Left ventricle myocardium inferior (tissue), 1 donor: ENCODE measurements around the gene HCK. TPM values are rescaled to one million over a fixed set of nuclear protein-coding genes. Genes with fewer than 3 reads are reported as not detected.

ENCODE experiments used
- DNase-seq: peaks from one replicate; pipeline ENCODE4 v3.0.0-alpha.2; 2020
- H3K27ac ChIP-seq: fragments of 200-600 bp; replicated peaks from 2 replicates; pipeline ENCODE4 v1.8.0; 2021
- H3K27me3 ChIP-seq: fragments of 200-600 bp; 2 replicates; pipeline ENCODE4 v1.8.0; 2021; ENCODE audit warnings: low read depth
- H3K36me3 ChIP-seq: fragments of 200-600 bp; 2 replicates; pipeline ENCODE4 v1.8.0; 2021
- H3K4me1 ChIP-seq: fragments of 200-600 bp; 2 replicates; pipeline ENCODE4 v1.8.0; 2021
- H3K4me3 ChIP-seq: fragments of 200-600 bp; 2 replicates; pipeline ENCODE4 v1.8.0; 2021; ENCODE audit warnings: mild to moderate bottlenecking, moderate library complexity
- H3K9me3 ChIP-seq: fragments of 200-600 bp; replicated peaks from 2 replicates; pipeline ENCODE4 v1.8.0; 2021
- intact Hi-C: fragments of 100-400 bp; cut with micrococcal nuclease; formaldehyde crosslinking; loops from one replicate; pipeline ENCODE4 v1.11.0; 2022
- total RNA-seq: library from RNA; stranded (reverse); fragmentation: NEBNext Ultra II Directional; extraction: Animal tissue kit (Norgen Biotek cat#: 25700); gene quantifications from one replicate; pipeline ENCODE4 v1.2.1, GENCODE V29; 2021
- TF ChIP-seq, protein P1 (sequence below): fragments of 200-600 bp; IDR thresholded peaks from 2 replicates; pipeline ENCODE4 v1.8.0; 2021; ENCODE audit warnings: antibody characterized with exemption, mild to moderate bottlenecking, borderline replicate concordance
- donor health status: DM: no; HTN: yes; CAD: no; lungs with severe emphysema.

The HCK gene
- total RNA-seq, 1 donor from 2014 or later = 4.3 TPM

DNA sequence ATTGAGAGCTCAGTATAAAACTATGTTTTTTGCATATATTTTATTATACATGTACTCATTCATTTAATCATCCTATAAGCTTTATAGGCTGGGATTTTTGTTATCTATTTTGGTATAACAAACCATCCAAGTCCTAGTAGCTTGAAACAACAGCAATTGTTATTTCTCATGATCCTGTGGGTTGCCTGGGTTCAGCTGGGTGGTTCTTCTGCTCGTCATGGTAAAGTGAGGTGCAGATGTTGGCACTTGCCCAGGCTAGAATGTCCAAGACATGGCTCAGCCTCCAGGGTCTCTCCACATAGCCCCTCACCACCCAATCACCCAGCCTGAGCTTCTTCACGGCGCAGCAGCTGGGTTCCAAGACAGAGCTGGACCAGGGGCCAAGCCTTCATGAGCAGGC is 36.7 kb downstream of the HCK start:
- Histone ChIP-seq H3K4me1 (no peaks in the 10 kb centered on the region), H3K27ac (no peak overlapping the region), H3K4me3 (no peak overlapping the region), H3K36me3 (no peaks in the 10 kb centered on the region), H3K27me3 (peaks cover 7% of the 10 kb centered on the region), H3K9me3 (no peaks in the 10 kb centered on the region)
- intact Hi-C loops = no loop called here
- no peak for DNase-seq
- TF ChIP-seq, protein P1, sequence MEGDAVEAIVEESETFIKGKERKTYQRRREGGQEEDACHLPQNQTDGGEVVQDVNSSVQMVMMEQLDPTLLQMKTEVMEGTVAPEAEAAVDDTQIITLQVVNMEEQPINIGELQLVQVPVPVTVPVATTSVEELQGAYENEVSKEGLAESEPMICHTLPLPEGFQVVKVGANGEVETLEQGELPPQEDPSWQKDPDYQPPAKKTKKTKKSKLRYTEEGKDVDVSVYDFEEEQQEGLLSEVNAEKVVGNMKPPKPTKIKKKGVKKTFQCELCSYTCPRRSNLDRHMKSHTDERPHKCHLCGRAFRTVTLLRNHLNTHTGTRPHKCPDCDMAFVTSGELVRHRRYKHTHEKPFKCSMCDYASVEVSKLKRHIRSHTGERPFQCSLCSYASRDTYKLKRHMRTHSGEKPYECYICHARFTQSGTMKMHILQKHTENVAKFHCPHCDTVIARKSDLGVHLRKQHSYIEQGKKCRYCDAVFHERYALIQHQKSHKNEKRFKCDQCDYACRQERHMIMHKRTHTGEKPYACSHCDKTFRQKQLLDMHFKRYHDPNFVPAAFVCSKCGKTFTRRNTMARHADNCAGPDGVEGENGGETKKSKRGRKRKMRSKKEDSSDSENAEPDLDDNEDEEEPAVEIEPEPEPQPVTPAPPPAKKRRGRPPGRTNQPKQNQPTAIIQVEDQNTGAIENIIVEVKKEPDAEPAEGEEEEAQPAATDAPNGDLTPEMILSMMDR = no peak

DNA sequence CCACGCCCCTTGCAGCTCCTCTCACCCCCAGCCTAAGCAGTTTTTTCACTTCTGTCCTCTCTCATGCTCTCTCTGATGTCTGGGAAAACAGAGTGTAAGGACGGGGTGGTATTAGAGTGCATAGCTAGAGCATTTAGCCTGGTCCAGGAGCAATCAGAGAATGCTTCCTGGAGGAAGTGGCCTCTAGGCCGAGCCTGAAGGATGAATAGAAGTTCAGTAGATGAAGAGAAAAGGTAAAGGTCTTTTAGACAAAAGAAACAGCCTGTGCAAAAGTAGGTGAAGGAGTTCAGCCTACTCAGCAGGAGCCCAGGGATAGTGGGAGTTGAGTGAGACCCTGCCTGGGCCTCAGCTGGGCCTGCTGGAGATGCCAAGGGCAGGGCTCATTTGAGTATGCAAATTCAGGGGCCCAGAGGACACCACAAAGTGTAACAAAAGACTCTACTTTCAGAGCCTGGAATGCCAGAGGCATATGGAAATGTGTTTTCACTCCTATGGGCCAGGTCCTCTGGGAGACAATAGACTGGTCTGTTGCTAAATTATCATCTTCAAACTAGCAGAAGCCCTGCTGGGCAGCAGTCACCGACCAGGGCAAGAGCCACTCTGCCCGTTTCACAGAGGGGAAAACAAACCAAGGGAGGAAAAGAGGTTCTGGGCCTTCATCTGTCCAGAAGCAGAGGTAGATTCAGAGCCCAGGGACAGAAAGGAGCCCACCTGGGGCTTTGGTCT is 37.8 kb downstream of the HCK start:
- TF ChIP-seq, protein P1 = no peak
- no peaks in the 10 kb centered on the region for H3K27me3 ChIP-seq
- no peaks in the 10 kb centered on the region for H3K9me3 ChIP-seq
- H3K4me1 ChIP-seq = no peaks in the 10 kb centered on the region
- intact Hi-C loops = no loop called here
- DNase-seq = no peak
- no peak overlapping the region for H3K4me3 ChIP-seq
- no peaks in the 10 kb centered on the region for H3K36me3 ChIP-seq
- no peak overlapping the region for H3K27ac ChIP-seq

DNA sequence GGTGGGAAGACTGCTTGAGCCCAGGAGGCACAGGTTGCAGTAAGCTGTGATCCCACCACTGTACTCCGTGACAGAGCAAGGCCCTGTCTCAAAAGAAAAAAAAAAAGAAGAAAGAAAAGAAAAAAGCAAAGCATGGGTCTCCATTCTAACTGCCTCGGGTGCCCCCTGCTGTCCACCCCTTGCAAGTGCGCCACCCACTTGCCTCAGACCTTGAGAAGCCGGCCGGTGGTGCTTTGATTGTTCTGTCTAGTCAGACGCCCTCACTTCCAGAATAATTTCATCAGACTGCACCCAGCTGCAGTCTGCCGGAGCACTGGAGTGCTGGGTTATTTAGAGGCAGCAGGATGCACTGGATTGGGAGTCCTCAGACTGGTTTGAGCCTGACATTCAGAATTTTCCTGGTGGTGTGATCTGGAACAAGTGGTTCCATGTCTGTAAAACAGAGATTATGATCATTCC is 39.9 kb downstream of the HCK start:
- TF ChIP-seq, protein P1 = peak; percentile 96
- intact Hi-C loops = no loop called here
- Histone ChIP-seq H3K9me3 (no peaks in the 10 kb centered on the region), H3K36me3 (no peaks in the 10 kb centered on the region), H3K4me1 (no peaks in the 10 kb centered on the region), H3K27ac (no peak overlapping the region), H3K4me3 (no peak overlapping the region), H3K27me3 (no peaks in the 10 kb centered on the region)
- peak; percentile 72 for DNase-seq

DNA sequence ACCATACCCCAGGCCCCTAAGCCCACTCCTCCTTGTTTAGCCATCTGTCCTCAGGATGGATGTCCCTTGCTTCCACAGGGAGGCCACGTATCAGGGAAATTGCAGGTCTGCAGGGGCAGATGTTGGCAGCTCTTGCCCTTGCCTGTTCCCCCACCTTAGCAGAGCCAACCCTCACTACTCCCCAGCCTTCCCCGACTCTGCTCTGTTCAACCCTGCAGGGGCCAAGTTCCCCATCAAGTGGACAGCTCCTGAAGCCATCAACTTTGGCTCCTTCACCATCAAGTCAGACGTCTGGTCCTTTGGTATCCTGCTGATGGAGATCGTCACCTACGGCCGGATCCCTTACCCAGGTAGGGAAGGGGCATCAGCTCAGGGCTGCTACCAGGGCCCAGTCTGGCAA is 46.7 kb downstream of the HCK start:
- Histone ChIP-seq H3K4me1 (no peaks in the 10 kb centered on the region), H3K27me3 (peaks cover 39% of the 10 kb centered on the region), H3K36me3 (no peaks in the 10 kb centered on the region), H3K9me3 (no peaks in the 10 kb centered on the region), H3K4me3 (no peak overlapping the region), H3K27ac (no peak overlapping the region)
- intact Hi-C loops = no loop called here
- TF ChIP-seq, protein P1 = no peak
- no peak for DNase-seq

DNA sequence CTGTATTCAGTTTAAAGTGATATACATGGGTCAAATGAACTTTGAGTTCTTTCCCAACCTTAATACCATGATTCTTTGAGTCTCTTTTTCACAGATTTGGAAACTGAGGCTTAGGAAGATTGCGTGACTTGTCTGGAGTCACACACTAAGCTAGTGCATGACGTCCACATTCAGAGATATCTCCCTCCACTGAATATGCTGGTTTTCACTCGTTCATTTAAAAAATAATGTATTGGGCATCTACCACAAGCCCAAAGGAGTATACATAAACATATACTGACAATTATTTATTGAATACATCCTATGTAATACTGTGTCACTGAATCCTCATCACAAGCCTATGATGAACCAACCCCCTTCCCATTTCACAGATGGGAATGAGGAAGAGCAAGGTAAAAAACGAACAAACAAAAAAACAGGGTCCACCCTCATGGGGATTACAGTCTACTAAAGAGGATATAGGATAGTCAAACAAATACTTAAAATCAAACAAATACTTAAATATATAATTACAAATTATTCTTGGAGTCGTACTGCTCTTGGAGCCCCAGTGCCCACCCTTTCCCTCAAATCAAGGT is 56.9 kb downstream of the HCK start:
- Histone ChIP-seq H3K4me1 (peaks cover 45% of the 10 kb centered on the region), H3K9me3 (no peaks in the 10 kb centered on the region), H3K27me3 (peaks cover under 1% of the 10 kb centered on the region), H3K36me3 (no peaks in the 10 kb centered on the region), H3K4me3 (peak overlapping the region; percentile 100), H3K27ac (peak overlapping the region; percentile 100)
- intact Hi-C loops = no loop called here
- DNase-seq = no peak
- TF ChIP-seq, protein P1 = no peak
